ENCODE results near the gene GIT2. TPM values are rescaled to one million over a fixed set of nuclear protein-coding genes. Genes with fewer than 3 reads are reported as not detected.
"Not testable (repeated sequence)": the region's sequence is repeated elsewhere in the genome, so short reads cannot be mapped to it uniquely, and the experiment has no call there.

GIT2 gene
- total RNA-seq, 4 donors from 2014 or later = 28.7 to 46.5 (median 36.2) TPM

- peaks cover 14 to 33% (median 25%) of the 10 kb centered on the region in 4 donors for H3K4me1 ChIP-seq
- 84% methylated on average over 14 of the region's 15 CpGs for WGBS
- H3K27ac ChIP-seq (replicated peaks in 1 of 4) = no peak overlapping the region
- no peak overlapping the region for H3K4me3 ChIP-seq
- H3K27me3 ChIP-seq = no peaks in the 10 kb centered on the region
- intact Hi-C loops (cut with DNase I) = no loop called here
- TF ChIP-seq EP300 (IDR thresholded peaks at IDR 0.05) = no peak
- no peak for TF ChIP-seq POLR2A (IDR thresholded peaks at IDR 0.05; ENCODE audit: low read depth)
- TF ChIP-seq POLR2AphosphoS5 (IDR thresholded peaks at IDR 0.05) = no peak
- TF ChIP-seq, protein P1, sequence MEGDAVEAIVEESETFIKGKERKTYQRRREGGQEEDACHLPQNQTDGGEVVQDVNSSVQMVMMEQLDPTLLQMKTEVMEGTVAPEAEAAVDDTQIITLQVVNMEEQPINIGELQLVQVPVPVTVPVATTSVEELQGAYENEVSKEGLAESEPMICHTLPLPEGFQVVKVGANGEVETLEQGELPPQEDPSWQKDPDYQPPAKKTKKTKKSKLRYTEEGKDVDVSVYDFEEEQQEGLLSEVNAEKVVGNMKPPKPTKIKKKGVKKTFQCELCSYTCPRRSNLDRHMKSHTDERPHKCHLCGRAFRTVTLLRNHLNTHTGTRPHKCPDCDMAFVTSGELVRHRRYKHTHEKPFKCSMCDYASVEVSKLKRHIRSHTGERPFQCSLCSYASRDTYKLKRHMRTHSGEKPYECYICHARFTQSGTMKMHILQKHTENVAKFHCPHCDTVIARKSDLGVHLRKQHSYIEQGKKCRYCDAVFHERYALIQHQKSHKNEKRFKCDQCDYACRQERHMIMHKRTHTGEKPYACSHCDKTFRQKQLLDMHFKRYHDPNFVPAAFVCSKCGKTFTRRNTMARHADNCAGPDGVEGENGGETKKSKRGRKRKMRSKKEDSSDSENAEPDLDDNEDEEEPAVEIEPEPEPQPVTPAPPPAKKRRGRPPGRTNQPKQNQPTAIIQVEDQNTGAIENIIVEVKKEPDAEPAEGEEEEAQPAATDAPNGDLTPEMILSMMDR (IDR thresholded peaks at IDR 0.05) = no peak
- peaks cover 45 to 55% (median 53%) of the 10 kb centered on the region in 4 donors for H3K36me3 ChIP-seq
- H3K9me3 ChIP-seq = no peaks in the 10 kb centered on the region
- no peak for DNase-seq (ENCODE audit: extremely low spot score)
Observed at GRCh38 chr12:109902891-109903418, 93.2 kb downstream of the GIT2 start.

- DNase-seq (ENCODE audit: extremely low spot score) = no peak
- Histone ChIP-seq H3K9me3 (no peaks in the 10 kb centered on the region), H3K4me1 (peaks cover 14 to 33% (median 25%) of the 10 kb centered on the region in 4 donors), H3K36me3 (peaks cover 25 to 35% (median 33%) of the 10 kb centered on the region in 4 donors), H3K27ac (replicated peaks in 1 of 4) (peak overlapping the region; percentile 72 to 85 (median 80)), H3K27me3 (no peaks in the 10 kb centered on the region), H3K4me3 (peak overlapping the region; percentile 80 to 87 (median 82))
- TF ChIP-seq POLR2A (IDR thresholded peaks at IDR 0.05; ENCODE audit: low read depth) = no peak
- no peak for TF ChIP-seq POLR2AphosphoS5 (IDR thresholded peaks at IDR 0.05)
- TF ChIP-seq, protein P1 (IDR thresholded peaks at IDR 0.05) = no peak
- TF ChIP-seq EP300 (IDR thresholded peaks at IDR 0.05) = no peak
- intact Hi-C loops (cut with DNase I) = no loop called here
- WGBS = 7% methylated on average over 15 of the region's 16 CpGs
Observed at GRCh38 chr12:109900752-109901580, 95.2 kb downstream of the GIT2 start.

DNA sequence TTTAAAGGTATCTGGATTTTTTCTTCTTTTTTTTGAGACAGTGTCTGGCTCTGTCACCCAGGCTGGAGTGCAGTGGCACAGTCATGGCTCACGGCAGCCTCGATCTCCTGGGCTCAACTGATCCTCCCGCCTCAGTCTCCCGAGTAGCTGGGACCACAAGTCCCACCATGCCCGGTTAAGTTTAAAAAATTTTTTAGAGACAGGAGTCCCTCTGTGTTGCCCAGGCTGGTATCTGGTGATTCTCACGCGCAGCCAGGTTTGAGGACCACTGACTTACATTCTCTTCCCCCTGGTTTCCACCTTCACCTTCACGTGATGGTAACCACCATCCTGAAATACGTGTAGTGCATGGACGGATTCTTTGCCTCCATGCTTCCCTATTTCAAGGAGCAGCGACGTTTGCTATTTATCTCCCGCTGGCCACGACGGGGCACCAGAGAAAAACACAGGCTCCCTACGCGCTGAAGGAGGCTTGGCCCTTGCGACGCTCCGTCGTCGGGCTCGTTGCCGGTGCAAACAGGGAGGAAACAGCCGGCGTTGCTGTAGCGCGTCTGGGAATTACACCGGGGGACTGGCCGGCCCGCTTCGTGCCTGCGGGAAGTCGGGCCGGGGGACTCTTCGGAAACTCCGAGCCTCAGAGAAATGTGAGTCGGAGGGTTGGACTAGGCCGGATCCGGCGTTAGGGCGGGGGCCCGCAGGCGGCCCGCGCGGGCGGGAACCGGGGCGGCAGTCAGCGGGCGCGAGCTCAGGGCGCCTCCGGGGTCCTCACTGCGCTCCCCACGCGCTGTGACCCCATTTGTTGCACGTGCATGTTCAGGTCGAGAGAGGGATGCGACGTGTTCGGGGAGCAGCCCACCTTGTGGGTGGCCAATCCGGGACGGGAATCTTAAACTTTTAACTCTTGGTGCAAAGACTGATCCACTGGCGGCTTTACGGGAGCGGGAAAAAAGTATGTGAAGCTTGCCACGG lies 96.1 kb downstream of the GIT2 start, which contains the start of gene TCHP:
Gene TCHP, plus strand, starts transcription at position 492 of the 969 bp plus-strand sequence. CDS start 2,753 bp downstream, outside the sequence.
- H3K4me1 ChIP-seq = peaks cover 14 to 33% (median 25%) of the 10 kb centered on the region in 4 donors
- H3K36me3 ChIP-seq = peaks cover 17 to 26% (median 24%) of the 10 kb centered on the region in 4 donors

GRCh38 chr12:109899345-109899744 lies 96.8 kb downstream of the GIT2 start:
- peaks cover 10 to 19% (median 17%) of the 10 kb centered on the region in 4 donors for H3K36me3 ChIP-seq
- DNase-seq (ENCODE audit: extremely low spot score); intact Hi-C loops (cut with DNase I); H3K27me3 ChIP-seq; H3K9me3 ChIP-seq: not testable (repeated sequence)
- H3K4me3 ChIP-seq = peak overlapping the region; percentile 80 to 87 (median 82)
- H3K27ac ChIP-seq (replicated peaks in 1 of 4) = peak overlapping the region; percentile 72 to 85 (median 80)
- 89% methylated on average over 15 of the region's 15 CpGs for WGBS
- peaks cover 14 to 33% (median 25%) of the 10 kb centered on the region in 4 donors for H3K4me1 ChIP-seq

More for the DNA sequence above, 96.1 kb downstream of the GIT2 start, which contains the start of gene TCHP:
- no peaks in the 10 kb centered on the region for H3K9me3 ChIP-seq
- intact Hi-C loops (cut with DNase I) = no loop called here
- H3K27ac ChIP-seq (replicated peaks in 1 of 4) = peak within 1 kb of the TSS; percentile 72 to 85 (median 80)
- no peaks in the 10 kb centered on the region for H3K27me3 ChIP-seq
- WGBS = 5% methylated on average over 30 of the region's 69 CpGs
- peak; percentile 85 to 92 for TF ChIP-seq POLR2AphosphoS5 (IDR thresholded peaks at IDR 0.05)
- TF ChIP-seq, protein P1 (IDR thresholded peaks at IDR 0.05) = peak; percentile 35 to 51 (median 41)
- no peak for TF ChIP-seq POLR2A (IDR thresholded peaks at IDR 0.05; ENCODE audit: low read depth)
- no peak for TF ChIP-seq EP300 (IDR thresholded peaks at IDR 0.05)
- DNase-seq (ENCODE audit: extremely low spot score) = peak; percentile 97
- peak within 1 kb of the TSS; percentile 80 to 87 (median 82) for H3K4me3 ChIP-seq

Data from esophagus muscularis mucosa (tissue), 4 donors.